Endothelial cell (in vitro differentiated cells): ENCODE results near the gene CPTP. TPM values are rescaled to one million over a fixed set of nuclear protein-coding genes. Genes with fewer than 3 reads are reported as not detected.

ENCODE experiments used
- DNase-seq: peaks from one replicate; pipeline ENCODE4 v3.0.0; 2021; ENCODE audit warnings: low spot score
- H3K27ac Mint-ChIP-seq: one replicate; pipeline ENCODE4 v1.8.0; 2021; ENCODE audit warnings: mixed read lengths, inconsistent platforms; ENCODE audit not compliant: unreplicated experiment
- H3K27me3 Mint-ChIP-seq: one replicate; pipeline ENCODE4 v1.8.0; 2021; ENCODE audit warnings: mild to moderate bottlenecking, moderate library complexity, mixed read lengths, inconsistent platforms; ENCODE audit not compliant: unreplicated experiment
- H3K36me3 Mint-ChIP-seq: one replicate; pipeline ENCODE4 v1.8.0; 2021; ENCODE audit warnings: mild to moderate bottlenecking, low read depth, mixed read lengths, inconsistent platforms; ENCODE audit not compliant: unreplicated experiment
- H3K4me1 Mint-ChIP-seq: one replicate; pipeline ENCODE4 v1.8.0; 2021; ENCODE audit warnings: mild to moderate bottlenecking, mixed read lengths, inconsistent platforms; ENCODE audit not compliant: unreplicated experiment
- H3K4me3 Mint-ChIP-seq: one replicate; pipeline ENCODE4 v1.8.0; 2021; ENCODE audit warnings: mild to moderate bottlenecking, mixed read lengths, inconsistent platforms; ENCODE audit not compliant: unreplicated experiment
- H3K9me3 Mint-ChIP-seq: one replicate; pipeline ENCODE4 v1.8.0; 2021; ENCODE audit warnings: mixed read lengths, inconsistent platforms; ENCODE audit not compliant: unreplicated experiment
- total RNA-seq: library from RNA; stranded (reverse); fragmentation: NEBNext Ultra II Directional; extraction: Animal tissue kit (Norgen Biotek cat#: 25700); gene quantifications from one replicate; pipeline ENCODE4 v1.2.1, GENCODE V29; 2021; ENCODE audit not compliant: unreplicated experiment
- TF ChIP-seq, protein P1 (sequence below): fragments of 200-600 bp; sonication (generic); IDR thresholded peaks from one replicate; pipeline ENCODE4 v1.5.0; 2021; ENCODE audit warnings: antibody characterized with exemption; ENCODE audit not compliant: unreplicated experiment

CPTP gene
- total RNA-seq, 1 donor from 2014 or later: 26.0 TPM

DNA sequence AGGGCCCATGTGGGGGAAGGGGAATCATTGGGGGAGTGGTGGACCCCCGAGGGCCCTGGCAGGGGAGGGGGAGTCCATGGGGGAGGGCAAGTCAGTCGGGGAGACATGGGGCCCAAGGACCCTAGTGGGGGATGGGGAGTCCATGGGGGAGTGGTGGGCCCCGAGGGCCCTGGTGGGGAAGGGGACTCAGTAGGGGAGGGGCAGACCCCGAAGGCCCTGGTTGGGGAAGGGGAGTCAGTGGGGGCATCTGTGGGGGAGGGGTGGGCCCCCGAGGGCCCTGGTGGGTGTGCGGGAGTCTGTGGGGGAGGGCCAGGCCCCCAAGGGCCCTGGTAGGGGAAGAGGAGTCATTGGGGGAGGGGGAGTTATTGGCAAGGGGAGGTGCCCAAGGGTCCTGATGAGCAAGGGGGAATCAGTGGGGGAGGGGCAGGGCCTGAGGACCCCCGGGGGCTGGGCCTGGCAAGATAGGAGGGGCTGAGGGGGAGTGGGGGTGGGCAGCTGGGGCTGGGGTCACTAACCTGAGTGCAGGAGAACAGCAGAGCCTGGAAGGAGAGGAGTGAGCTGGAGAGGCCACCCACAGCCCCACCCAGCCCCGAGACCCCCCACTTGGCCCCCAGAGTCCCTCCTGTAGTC is 31.7 kb downstream of the CPTP start:
- peaks cover 4% of the 10 kb centered on the region for H3K4me1 Mint-ChIP-seq
- H3K9me3 Mint-ChIP-seq: no peaks in the 10 kb centered on the region
- H3K4me3 Mint-ChIP-seq: no peak overlapping the region
- peaks cover 6% of the 10 kb centered on the region for H3K36me3 Mint-ChIP-seq
- H3K27ac Mint-ChIP-seq: no peak overlapping the region
- peaks cover 29% of the 10 kb centered on the region for H3K27me3 Mint-ChIP-seq
- TF ChIP-seq, protein P1, sequence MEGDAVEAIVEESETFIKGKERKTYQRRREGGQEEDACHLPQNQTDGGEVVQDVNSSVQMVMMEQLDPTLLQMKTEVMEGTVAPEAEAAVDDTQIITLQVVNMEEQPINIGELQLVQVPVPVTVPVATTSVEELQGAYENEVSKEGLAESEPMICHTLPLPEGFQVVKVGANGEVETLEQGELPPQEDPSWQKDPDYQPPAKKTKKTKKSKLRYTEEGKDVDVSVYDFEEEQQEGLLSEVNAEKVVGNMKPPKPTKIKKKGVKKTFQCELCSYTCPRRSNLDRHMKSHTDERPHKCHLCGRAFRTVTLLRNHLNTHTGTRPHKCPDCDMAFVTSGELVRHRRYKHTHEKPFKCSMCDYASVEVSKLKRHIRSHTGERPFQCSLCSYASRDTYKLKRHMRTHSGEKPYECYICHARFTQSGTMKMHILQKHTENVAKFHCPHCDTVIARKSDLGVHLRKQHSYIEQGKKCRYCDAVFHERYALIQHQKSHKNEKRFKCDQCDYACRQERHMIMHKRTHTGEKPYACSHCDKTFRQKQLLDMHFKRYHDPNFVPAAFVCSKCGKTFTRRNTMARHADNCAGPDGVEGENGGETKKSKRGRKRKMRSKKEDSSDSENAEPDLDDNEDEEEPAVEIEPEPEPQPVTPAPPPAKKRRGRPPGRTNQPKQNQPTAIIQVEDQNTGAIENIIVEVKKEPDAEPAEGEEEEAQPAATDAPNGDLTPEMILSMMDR: no peak
- no peak for DNase-seq

- H3K4me1 Mint-ChIP-seq: peaks cover 4% of the 10 kb centered on the region
- no peak for DNase-seq
- TF ChIP-seq, protein P1: no peak
- no peaks in the 10 kb centered on the region for H3K9me3 Mint-ChIP-seq
- H3K27ac Mint-ChIP-seq: no peak overlapping the region
- H3K36me3 Mint-ChIP-seq: peaks cover 6% of the 10 kb centered on the region
- H3K4me3 Mint-ChIP-seq: no peak overlapping the region
- peaks cover 33% of the 10 kb centered on the region for H3K27me3 Mint-ChIP-seq
Observed at GRCh38 chr1:1356796-1357401, 32.3 kb downstream of the CPTP start.

DNA sequence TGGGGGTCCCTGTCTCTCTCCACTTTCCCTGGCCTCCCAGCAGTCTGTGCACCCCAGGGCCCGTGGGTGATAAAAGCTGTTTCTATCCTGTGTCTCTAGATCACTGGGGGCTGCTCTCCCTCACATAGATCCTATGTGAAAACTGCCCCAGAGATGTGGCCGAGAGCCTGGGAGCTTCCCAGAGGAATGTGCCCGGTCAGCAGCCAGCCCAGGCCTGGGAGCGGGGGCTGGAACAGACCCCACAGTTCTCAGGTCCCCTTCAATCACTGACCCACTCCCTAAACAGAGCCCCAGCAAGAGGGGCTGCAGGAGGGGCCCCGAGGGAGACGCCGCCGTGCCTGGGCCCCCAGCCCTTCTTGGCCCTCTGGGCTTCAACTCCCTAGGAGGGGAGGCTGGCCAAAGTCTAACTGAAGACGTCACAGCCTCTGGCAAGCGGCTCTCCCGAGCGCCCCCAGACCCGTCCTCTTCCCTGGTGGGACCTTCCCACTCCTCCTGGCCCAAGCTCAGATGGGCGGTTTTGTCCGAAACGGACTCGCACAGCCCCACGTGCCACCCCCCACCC is 33.4 kb downstream of the CPTP start:
- Mint-ChIP-seq H3K27me3 (peaks cover 24% of the 10 kb centered on the region), H3K36me3 (no peaks in the 10 kb centered on the region), H3K4me3 (no peak overlapping the region), H3K27ac (no peak overlapping the region), H3K9me3 (no peaks in the 10 kb centered on the region), H3K4me1 (no peaks in the 10 kb centered on the region)
- TF ChIP-seq, protein P1: no peak
- DNase-seq: no peak

GRCh38 chr1:1358433-1359271 is 34.0 kb downstream of the CPTP start, which contains the start of gene MXRA8:
Gene MXRA8 (minus strand): TSS chr1:1358555. CDS start chr1:1358504, 51 bp downstream.
- H3K27me3 Mint-ChIP-seq: peaks cover 22% of the 10 kb centered on the region
- DNase-seq: no peak

More at GRCh38 chr1:1358433-1359271, 34.0 kb downstream of the CPTP start, which contains the start of gene MXRA8:
- H3K4me1 Mint-ChIP-seq: no peaks in the 10 kb centered on the region
- TF ChIP-seq, protein P1: no peak
- no peak within 1 kb of the TSS for H3K27ac Mint-ChIP-seq
- no peaks in the 10 kb centered on the region for H3K9me3 Mint-ChIP-seq
- no peaks in the 10 kb centered on the region for H3K36me3 Mint-ChIP-seq
- no peak within 1 kb of the TSS for H3K4me3 Mint-ChIP-seq
